Right cardiac atrium (tissue), 5 donors: ENCODE data around the gene ATL1. TPM values are rescaled to one million over a fixed set of nuclear protein-coding genes. Genes with fewer than 3 reads are reported as not detected.

ENCODE experiments used
- ATAC-seq, 2 donors: fragments of 200-7000 bp; cut with Tn5 transposase; one replicate each; pipeline versions ENCODE4 v1.8.0 to v1.9.1; 2020; ENCODE audit warnings: moderate library complexity in 2 of 2, mild to moderate bottlenecking in 1 of 2
- DNase-seq, 3 donors: peaks; one replicate each; pipeline ENCODE4 v3.0.0-alpha.2; 2020
- H3K27ac ChIP-seq: one replicate; pipeline ENCODE4 v1.5.1; 2013; ENCODE audit warnings: mild to moderate bottlenecking, low read length, control low read depth, moderate library complexity
- H3K27me3 ChIP-seq: one replicate; pipeline ENCODE4 v1.6.1; 2013; ENCODE audit not compliant: control insufficient read depth, insufficient read depth
- H3K4me1 ChIP-seq: one replicate; pipeline ENCODE4 v1.6.1; 2013; ENCODE audit warnings: low read length; ENCODE audit not compliant: control insufficient read depth, insufficient read depth
- H3K4me3 ChIP-seq: one replicate; pipeline ENCODE4 v1.5.1; 2013; ENCODE audit warnings: low read length, control low read depth
- H3K9me3 ChIP-seq: one replicate; pipeline ENCODE4 v1.6.1; 2013; ENCODE audit warnings: low read length; ENCODE audit not compliant: control insufficient read depth
- WGBS: extraction: QIAGEN DNeasy Blood & Tissue Kit; methylation state at CpG from one replicate; pipeline ENCODE4 v1.1.7; 2013; 5-methylcytosine and 5-hydroxymethylcytosine counted together
- intact Hi-C, 4 donors: fragments of 100-400 bp; cut with DNase I; formaldehyde crosslinking; loops; one replicate each; pipeline versions ENCODE4 v1.11.0 to v1.14.0; 2022 to 2023
- polyA plus RNA-seq: library from polyadenylated mRNA; stranded (reverse); fragments of 200-250 nt; gene quantifications from one replicate; pipeline ENCODE4 v1.2.3, GENCODE V29; 2013
- total RNA-seq, 4 donors: library from RNA; stranded (reverse); fragmentation: NEBNext Ultra II Directional; extraction: Animal tissue kit (Norgen Biotek cat#: 25700); gene quantifications; one replicate each; pipeline ENCODE4 v1.2.1, GENCODE V29; 2021
- donor health status: healthy with polysubstance abuse.
- donor health status: DM: no; HTN: yes; CAD: no.
- donor health status: DM: no; HTN: no; CAD: no.
- donor health status: DM: no; HTN: yes; CAD: no; lungs with severe emphysema.
- donor health status: DM: yes; HTN: yes; CAD: no.

ATL1 gene
- total and polyA plus RNA-seq, 5 donors = 1.4 to 2.8 (median 2.2) TPM

- intact Hi-C loops = no loop called here
- peak overlapping the region; percentile 30 for H3K27ac ChIP-seq
These were observed 109.6 kb downstream of the ATL1 start for GRCh38 chr14:50669441-50669986.

GRCh38 chr14:50670196-50670865, 110.4 kb downstream of the ATL1 start:
- DNase-seq (peak in 1 of 3 donors; percentile 11), ATAC-seq (no peak)
- 85% methylated on average over 10 of the region's 10 CpGs for WGBS
- intact Hi-C loops = no loop called here
- Histone ChIP-seq H3K9me3 (no peaks in the 10 kb centered on the region), H3K27ac (no peak overlapping the region), H3K27me3 (no peaks in the 10 kb centered on the region), H3K4me3 (no peak overlapping the region), H3K4me1 (no peaks in the 10 kb centered on the region)

More at GRCh38 chr14:50669441-50669986, 109.6 kb downstream of the ATL1 start:
- Histone ChIP-seq H3K4me3 (no peak overlapping the region), H3K9me3 (no peaks in the 10 kb centered on the region), H3K4me1 (no peaks in the 10 kb centered on the region), H3K27me3 (no peaks in the 10 kb centered on the region)
- 84% methylated on average over 4 of the region's 4 CpGs for WGBS
- DNase-seq = no peak
- no peak for ATAC-seq

- intact Hi-C loops = no loop called here
- no peaks in the 10 kb centered on the region for H3K9me3 ChIP-seq
- H3K27ac ChIP-seq = no peak overlapping the region
- DNase-seq = no peak
- peaks cover 3% of the 10 kb centered on the region for H3K4me1 ChIP-seq
- H3K4me3 ChIP-seq = no peak overlapping the region
- 88% methylated on average over 6 of the region's 6 CpGs for WGBS
- no peak for ATAC-seq
- no peaks in the 10 kb centered on the region for H3K27me3 ChIP-seq
These were observed 110.9 kb downstream of the ATL1 start for GRCh38 chr14:50670866-50671256.

GRCh38 chr14:50675597-50675996, 115.7 kb downstream of the ATL1 start:
- intact Hi-C loops = no loop called here
- 77% methylated on average over 2 of the region's 2 CpGs for WGBS
- ATAC-seq = no peak

GRCh38 chr14:50676814-50677516, 117.0 kb downstream of the ATL1 start:
- Histone ChIP-seq H3K27ac (no peak overlapping the region), H3K9me3 (no peaks in the 10 kb centered on the region), H3K4me3 (no peak overlapping the region)

More at GRCh38 chr14:50675597-50675996, 115.7 kb downstream of the ATL1 start:
- no peak for DNase-seq
- Histone ChIP-seq H3K4me3 (no peak overlapping the region), H3K9me3 (no peaks in the 10 kb centered on the region), H3K27me3 (no peaks in the 10 kb centered on the region), H3K27ac (no peak overlapping the region), H3K4me1 (peaks cover 6% of the 10 kb centered on the region)

GRCh38 chr14:50677527-50678063, 117.7 kb downstream of the ATL1 start:
- peaks cover 6% of the 10 kb centered on the region for H3K4me1 ChIP-seq
- no peak overlapping the region for H3K27ac ChIP-seq
- H3K27me3 ChIP-seq = no peaks in the 10 kb centered on the region
- WGBS = 29% methylated on average over 5 of the region's 5 CpGs
- ATAC-seq (peak; percentile 33 to 62), DNase-seq (no peak)
- intact Hi-C loops = no loop called here
- H3K4me3 ChIP-seq = no peak overlapping the region
- no peaks in the 10 kb centered on the region for H3K9me3 ChIP-seq

More at GRCh38 chr14:50676814-50677516, 117.0 kb downstream of the ATL1 start:
- no peaks in the 10 kb centered on the region for H3K27me3 ChIP-seq
- no peak for DNase-seq
- no peak for ATAC-seq
- WGBS = 75% methylated on average over 7 of the region's 7 CpGs
- peaks cover 6% of the 10 kb centered on the region for H3K4me1 ChIP-seq
- intact Hi-C loops = no loop called here

- DNase-seq (no peak), ATAC-seq (no peak)
- intact Hi-C loops = no loop called here
- WGBS = 60% methylated on average over 5 of the region's 5 CpGs
- peaks cover 6% of the 10 kb centered on the region for H3K4me1 ChIP-seq
- no peaks in the 10 kb centered on the region for H3K9me3 ChIP-seq
- H3K27ac ChIP-seq = no peak overlapping the region
- no peak overlapping the region for H3K4me3 ChIP-seq
- H3K27me3 ChIP-seq = no peaks in the 10 kb centered on the region
These were observed 118.2 kb downstream of the ATL1 start for GRCh38 chr14:50678163-50678562.

- H3K27ac ChIP-seq = no peak overlapping the region
- ATAC-seq (no peak), DNase-seq (no peak)
- intact Hi-C loops = no loop called here
- H3K4me1 ChIP-seq = peaks cover 6% of the 10 kb centered on the region
- no peaks in the 10 kb centered on the region for H3K27me3 ChIP-seq
- H3K9me3 ChIP-seq = no peaks in the 10 kb centered on the region
- H3K4me3 ChIP-seq = no peak overlapping the region
These were observed 119.7 kb downstream of the ATL1 start for GRCh38 chr14:50679674-50680073.

Other genes with a start within 250 kb of the ATL1 start
- gene L2HGDH, start 247.9 kb upstream of the ATL1 start, total RNA-seq = 1 to 10 TPM; 5.2 to 9.4 (median 7.7) TPM
- gene L2HGDH, start 247.9 kb upstream of the ATL1 start, polyA plus RNA-seq = 4.4 TPM
- gene DMAC2L, start 247.8 kb upstream of the ATL1 start, total RNA-seq = 10 to 100 TPM; 14.8 to 23.6 (median 19.3) TPM
- gene DMAC2L, start 247.8 kb upstream of the ATL1 start, polyA plus RNA-seq = 19.9 TPM
- gene CDKL1, start 163.3 kb upstream of the ATL1 start, total RNA-seq = 1 to 10 TPM; 1.8 to 4.7 (median 3.5) TPM
- 1.0 TPM for gene CDKL1, start 163.3 kb upstream of the ATL1 start, polyA plus RNA-seq
- gene MAP4K5, start 27.6 kb upstream of the ATL1 start, total RNA-seq = 10 to 100 TPM; 17.6 to 29.0 (median 21.0) TPM
- 8.4 TPM for gene MAP4K5, start 27.6 kb upstream of the ATL1 start, polyA plus RNA-seq
- 10 to 100 TPM; 28.0 to 31.2 (median 29.2) TPM for gene SAV1, start 108.2 kb downstream of the ATL1 start, total RNA-seq
- 20.3 TPM for gene SAV1, start 108.2 kb downstream of the ATL1 start, polyA plus RNA-seq